Motor neuron (in vitro differentiated cells): Measurements from ENCODE around the gene TNIK. TPM values are rescaled to one million over a fixed set of nuclear protein-coding genes. Genes with fewer than 3 reads are reported as not detected.

ENCODE experiments used
- ATAC-seq, 8 experiments: fragments of 200-7000 bp; cut with Tn5 transposase; replicated peaks in 6 of 8; 2 replicates each; pipeline ENCODE4 v1.8.0; 2021; ENCODE audit warnings: mild to moderate bottlenecking in 8 of 8, moderate library complexity in 8 of 8
- H3K27ac ChIP-seq, 2 donors: fragments of 250-450 bp; sonication (Bioruptor Pico); 2 replicates each; pipeline ENCODE4 v1.9.0; 2021; ENCODE audit warnings: antibody characterized with exemption in 2 of 2, mild to moderate bottlenecking in 2 of 2, moderate library complexity in 1 of 2
- H3K4me1 ChIP-seq, 2 donors: fragments of 250-450 bp; sonication (Bioruptor Pico); replicated peaks in 1 of 2; 2 replicates each; pipeline ENCODE4 v1.6.1; 2021; ENCODE audit warnings: antibody characterized with exemption in 2 of 2, mild to moderate bottlenecking in 2 of 2, moderate library complexity in 1 of 2
- H3K4me3 ChIP-seq, 5 donors: fragments of 250-450 bp; sonication (Bioruptor Pico); 2 replicates each; pipeline ENCODE4 v1.9.0; 2021; ENCODE audit warnings: antibody characterized with exemption in 5 of 5, mild to moderate bottlenecking in 5 of 5, moderate library complexity in 4 of 5
- WGBS, 10 experiments: fragments of 450-650 bp; shearing (Covaris generic); methylation state at CpG; one replicate each; pipeline ENCODE4 v1.0.0; 2022; 5-methylcytosine and 5-hydroxymethylcytosine counted together
- in situ Hi-C, 9 experiments: fragments of 400-800 bp; cut with MboI; loops; one replicate each; pipeline ENCODE4 v1.15.0; 2021; ENCODE audit warnings: low sequenced_read_pairs in 9 of 9, low pct_unique_long_range_greater_than_20kb in 2 of 9; ENCODE audit not compliant: unreplicated experiment in 9 of 9
- total RNA-seq, 8 experiments: library from RNA; unstranded; fragments of 300-600 nt; gene quantifications; 2 replicates each; pipeline versions ENCODE4 v1.2.3 to v1.2.4, GENCODE V29; 2022

Gene TNIK
- total RNA-seq, 8 experiments from 2014 or later, result 0.87 to 76.5 (median 23.3) TPM

DNA sequence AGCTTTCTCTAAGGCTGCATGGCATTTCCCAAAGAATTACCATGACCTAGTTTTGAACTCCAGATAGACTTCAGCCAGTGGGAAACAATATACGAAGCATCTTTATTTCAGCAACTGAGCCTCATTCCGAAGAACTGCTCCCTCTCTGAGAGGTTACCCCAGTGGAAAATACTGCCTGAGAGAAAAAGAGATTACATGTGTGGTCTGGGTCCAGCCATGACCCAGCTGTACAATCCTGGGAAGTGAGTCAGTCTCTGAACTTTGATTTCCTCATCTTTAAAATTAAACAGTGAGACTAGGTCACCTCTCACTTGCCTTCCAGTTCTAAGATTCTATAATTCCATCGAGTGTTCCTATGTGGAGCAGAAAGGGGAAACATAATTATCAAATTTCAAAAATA, 42.4 kb downstream of the TNIK start:
- peaks cover 3 to 11% of the 10 kb centered on the region in 2 donors for H3K4me1 ChIP-seq
- H3K4me3 ChIP-seq, result no peak overlapping the region
- no peak overlapping the region for H3K27ac ChIP-seq
- in situ Hi-C loops, result no loop called here
- WGBS, 10 experiments, result 20 to 100% (median 70%) methylated on average over 1 to 3 of the region's 3 CpGs; no CpG with 5 or more reads in 3 of the 10 experiments
- ATAC-seq, result peak in 1 of 8 experiments; percentile 38

DNA sequence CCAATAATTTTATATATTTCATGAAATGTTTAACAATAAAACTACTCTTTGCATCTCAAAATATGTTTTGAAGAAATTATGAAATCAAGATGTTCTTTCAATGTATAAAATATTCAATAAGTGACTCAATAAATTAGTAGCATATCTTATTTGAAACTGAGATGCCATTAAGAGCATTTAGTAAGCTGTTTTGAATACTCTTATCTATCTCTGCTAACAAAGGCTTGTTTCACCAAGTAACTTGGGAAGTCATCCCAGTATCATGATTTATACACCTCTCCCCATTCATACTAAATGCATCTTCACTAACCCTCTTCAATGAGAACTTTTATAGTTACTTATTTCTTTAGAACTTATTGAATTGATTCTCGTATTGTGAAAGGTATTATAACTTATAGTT, 43.1 kb downstream of the TNIK start:
- in situ Hi-C loops, result no loop called here
- no peak overlapping the region for H3K4me3 ChIP-seq
- ATAC-seq, result no peak
- H3K27ac ChIP-seq, result no peak overlapping the region
- H3K4me1 ChIP-seq, result peaks cover 3 to 11% of the 10 kb centered on the region in 2 donors
- 18 to 100% (median 75%) methylated on average over 1 of the region's 1 CpG; no CpG with 5 or more reads in 1 of the 10 experiments for WGBS, 10 experiments

- Histone ChIP-seq H3K4me1 (peaks cover 3 to 11% of the 10 kb centered on the region in 2 donors), H3K4me3 (no peak overlapping the region), H3K27ac (no peak overlapping the region)
- in situ Hi-C loops, result no loop called here
- ATAC-seq, result no peak
- 49 to 100% (median 89%) methylated on average over 1 to 2 of the region's 2 CpGs; no CpG with 5 or more reads in 2 of the 10 experiments for WGBS, 10 experiments
These were observed 43.5 kb downstream of the TNIK start for GRCh38 chr3:171416666-171417065.

DNA sequence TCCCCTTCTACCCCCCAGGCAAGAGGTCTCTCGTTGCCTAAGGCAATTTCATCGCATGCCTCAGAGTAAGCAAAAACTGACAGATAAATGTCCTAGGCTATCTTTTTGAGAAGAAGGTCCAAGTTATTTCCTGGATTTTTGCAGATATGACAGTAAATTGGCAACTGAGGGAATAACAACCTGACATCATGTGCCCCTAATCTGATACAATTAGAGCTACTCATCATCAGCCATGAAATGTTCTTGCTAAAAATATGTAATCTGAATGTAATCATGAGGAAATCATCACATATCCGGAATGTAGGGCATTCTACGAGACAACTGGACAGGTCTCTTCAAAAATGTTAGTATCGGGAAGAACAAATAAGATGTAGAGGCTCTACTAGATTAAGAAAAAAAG, 44.1 kb downstream of the TNIK start:
- Histone ChIP-seq H3K27ac (no peak overlapping the region), H3K4me3 (no peak overlapping the region), H3K4me1 (peaks cover 3 to 8% of the 10 kb centered on the region in 2 donors)
- WGBS, 10 experiments, result 65 to 100% (median 94%) methylated on average over 1 to 5 of the region's 5 CpGs; no CpG with 5 or more reads in 1 of the 10 experiments
- in situ Hi-C loops, result no loop called here
- no peak for ATAC-seq

DNA sequence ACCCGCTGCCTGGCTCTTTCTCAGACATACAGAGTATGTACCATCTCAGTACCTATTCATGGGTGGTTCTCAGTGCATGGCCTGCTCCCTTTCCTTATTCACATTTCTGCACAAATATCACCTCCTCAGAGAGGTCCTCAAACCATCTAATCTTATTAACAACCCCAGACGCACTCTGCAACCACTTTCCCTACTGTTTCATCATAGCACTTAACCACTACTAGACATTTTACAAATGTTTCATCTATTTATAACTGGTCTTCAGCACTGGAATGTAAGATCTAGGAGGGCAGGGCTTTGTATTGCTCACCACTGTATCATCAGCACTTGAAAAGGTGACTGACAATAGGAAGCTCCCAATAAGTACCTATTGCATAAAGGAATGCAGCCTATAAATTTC, 45.1 kb downstream of the TNIK start:
- 50 to 100% (median 100%) methylated on average over 1 to 2 of the region's 2 CpGs; no CpG with 5 or more reads in 1 of the 10 experiments for WGBS, 10 experiments
- no peak overlapping the region for H3K4me3 ChIP-seq
- peaks cover 0 to 4% of the 10 kb centered on the region in 2 donors for H3K4me1 ChIP-seq
- H3K27ac ChIP-seq, result no peak overlapping the region
- no peak for ATAC-seq
- in situ Hi-C loops, result no loop called here

DNA sequence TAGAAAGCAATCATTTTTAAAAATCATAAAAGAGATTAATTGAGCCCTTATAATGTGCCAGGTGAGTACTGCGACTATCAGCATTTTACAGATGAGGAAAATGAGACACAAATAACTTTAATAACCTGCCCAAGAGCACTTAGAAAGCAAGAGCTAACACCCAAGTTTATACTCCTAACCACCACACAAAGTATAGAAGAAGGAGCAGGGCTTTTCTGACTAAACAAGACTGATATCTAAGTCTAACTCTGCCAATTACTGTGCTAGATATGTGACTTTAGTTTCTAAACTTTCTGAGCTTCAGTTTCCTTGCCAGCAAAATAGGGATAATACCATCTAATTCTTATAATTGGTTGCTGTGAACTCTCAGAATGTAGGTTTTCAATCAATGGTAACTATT, 47.7 kb downstream of the TNIK start:
- peaks cover 0 to under 1% of the 10 kb centered on the region in 2 donors for H3K4me1 ChIP-seq
- peak in 1 of 8 experiments; percentile 55 for ATAC-seq
- WGBS, 10 experiments, result 56 to 100% (median 100%) methylated on average over 1 of the region's 1 CpG; no CpG with 5 or more reads in 3 of the 10 experiments
- in situ Hi-C loops, result no loop called here
- no peak overlapping the region for H3K4me3 ChIP-seq
- no peak overlapping the region for H3K27ac ChIP-seq

DNA sequence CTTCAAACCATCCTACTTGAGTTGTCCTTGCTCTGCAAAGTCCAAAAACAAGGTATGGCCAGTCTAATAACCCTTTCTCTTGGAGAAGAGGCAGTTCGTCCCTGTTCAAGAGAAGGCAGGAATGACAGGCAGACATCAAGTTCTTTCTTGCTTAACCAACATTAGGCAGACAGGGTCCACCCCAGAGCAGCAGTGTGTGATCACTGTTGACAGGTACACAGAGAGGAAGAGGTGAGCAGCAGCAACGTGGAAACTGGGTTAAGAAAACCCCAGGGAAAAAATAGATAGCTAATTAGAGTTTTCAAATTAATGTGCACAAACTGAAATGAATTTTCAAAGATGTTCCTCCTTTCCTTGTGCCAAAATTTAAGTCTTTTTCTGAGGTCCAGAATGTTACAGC, 48.2 kb downstream of the TNIK start:
- ATAC-seq, result peak in 1 of 8 experiments; percentile 17
- no peak overlapping the region for H3K27ac ChIP-seq
- no peak overlapping the region for H3K4me3 ChIP-seq
- WGBS, 10 experiments, result 50 to 100% (median 84%) methylated on average over 1 to 2 of the region's 2 CpGs; no CpG with 5 or more reads in 4 of the 10 experiments
- H3K4me1 ChIP-seq, result no peaks in the 10 kb centered on the region
- in situ Hi-C loops, result no loop called here

DNA sequence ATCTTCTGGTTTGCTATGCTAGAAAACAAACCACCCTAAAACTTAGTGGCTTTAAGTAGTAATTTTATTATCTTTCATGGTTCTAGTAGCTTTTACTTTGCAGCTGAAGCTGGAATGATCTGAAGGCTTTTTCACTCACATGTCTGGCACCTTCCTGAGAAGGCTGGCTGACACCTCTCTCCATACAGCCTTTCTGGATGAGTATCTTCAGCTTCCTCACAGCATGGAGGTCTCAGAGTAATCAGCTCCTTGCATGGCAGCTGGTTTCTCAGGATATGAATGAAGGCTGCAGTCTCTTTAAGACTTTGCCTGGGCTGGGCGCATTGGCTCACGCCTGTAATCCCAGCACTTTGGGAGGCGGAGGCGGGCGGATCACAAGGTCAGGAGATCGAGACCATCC, 50.0 kb downstream of the TNIK start:
- WGBS, 10 experiments, result 92 to 95% methylated on average over 2 to 4 of the region's 6 CpGs; no CpG with 5 or more reads in 8 of the 10 experiments
- no peak overlapping the region for H3K27ac ChIP-seq
- in situ Hi-C loops, result no loop called here

GRCh38 chr3:171407759-171408158, 52.4 kb downstream of the TNIK start:
- no peak overlapping the region for H3K27ac ChIP-seq
- peak in 3 of 8 experiments; percentile 12 to 74 (median 32) for ATAC-seq
- no peak overlapping the region for H3K4me3 ChIP-seq
- H3K4me1 ChIP-seq, result no peaks in the 10 kb centered on the region
- 13 to 100% (median 85%) methylated on average over 1 to 3 of the region's 3 CpGs; no CpG with 5 or more reads in 2 of the 10 experiments for whole genome bisulfite sequencing, 10 experiments
- in situ Hi-C loops, result no loop called here

More for the DNA sequence above, 50.0 kb downstream of the TNIK start:
- H3K4me1 ChIP-seq, result no peaks in the 10 kb centered on the region
- ATAC-seq, result no peak
- H3K4me3 ChIP-seq, result no peak overlapping the region

DNA sequence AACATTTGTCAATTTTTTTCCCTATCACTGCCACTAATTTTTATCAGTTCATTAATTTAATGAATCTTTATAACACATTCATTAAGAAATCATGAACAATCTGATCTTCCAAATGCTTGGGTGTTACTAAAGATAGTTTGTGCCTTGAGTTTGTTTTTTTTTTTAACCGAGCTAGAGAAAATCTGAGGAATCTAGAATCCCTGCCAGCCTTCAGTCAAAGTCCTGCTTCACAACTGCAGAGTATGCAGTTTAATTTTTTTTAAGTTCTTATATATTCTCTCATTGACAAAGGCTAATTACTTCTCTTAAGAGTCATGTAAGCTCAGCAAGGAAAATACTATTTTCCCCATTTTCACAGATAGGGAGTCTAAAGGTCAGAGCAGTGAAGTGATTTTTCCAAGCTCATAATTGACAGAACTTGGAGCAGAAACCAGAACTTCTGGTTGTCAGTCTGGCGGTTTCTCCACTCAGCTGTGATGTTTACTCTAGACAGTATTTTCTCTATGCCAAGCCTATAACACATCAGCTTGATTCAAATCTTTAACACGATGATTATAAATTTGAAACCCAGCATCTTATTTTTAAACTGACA, 55.7 kb downstream of the TNIK start:
- Histone ChIP-seq H3K4me1 (peaks cover 2 to 10% of the 10 kb centered on the region in 2 donors), H3K4me3 (no peak overlapping the region), H3K27ac (no peak overlapping the region)
- no peak for ATAC-seq
- WGBS, 10 experiments, result 56 to 100% (median 70%) methylated on average over 1 to 3 of the region's 3 CpGs; no CpG with 5 or more reads in 1 of the 10 experiments
- in situ Hi-C loops, result no loop called here

DNA sequence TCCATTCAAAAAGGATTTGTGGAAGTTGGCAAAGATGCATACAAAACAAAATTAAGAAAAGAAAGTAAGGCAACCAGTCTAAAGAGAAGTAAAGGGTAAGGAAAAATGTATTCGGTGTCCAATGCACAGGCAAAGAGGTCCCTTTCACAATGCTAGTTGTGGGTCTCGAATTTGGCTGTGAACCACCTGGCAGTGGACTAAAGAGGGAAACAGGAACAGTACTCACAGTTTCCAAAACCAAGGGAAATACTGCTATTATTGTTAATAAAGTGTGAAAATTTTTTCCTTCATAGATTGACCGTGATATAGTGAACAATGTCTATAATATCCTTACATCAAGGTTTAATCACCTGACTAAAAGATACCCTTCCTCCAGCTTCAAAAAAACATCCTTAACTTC, 57.9 kb downstream of the TNIK start:
- H3K27ac ChIP-seq, result no peak overlapping the region
- no peak for ATAC-seq
- WGBS, 10 experiments, result 33 to 100% (median 94%) methylated on average over 2 to 3 of the region's 3 CpGs; no CpG with 5 or more reads in 1 of the 10 experiments
- no peak overlapping the region for H3K4me3 ChIP-seq
- H3K4me1 ChIP-seq, result peaks cover 2 to 12% of the 10 kb centered on the region in 2 donors
- in situ Hi-C loops, result no loop called here

DNA sequence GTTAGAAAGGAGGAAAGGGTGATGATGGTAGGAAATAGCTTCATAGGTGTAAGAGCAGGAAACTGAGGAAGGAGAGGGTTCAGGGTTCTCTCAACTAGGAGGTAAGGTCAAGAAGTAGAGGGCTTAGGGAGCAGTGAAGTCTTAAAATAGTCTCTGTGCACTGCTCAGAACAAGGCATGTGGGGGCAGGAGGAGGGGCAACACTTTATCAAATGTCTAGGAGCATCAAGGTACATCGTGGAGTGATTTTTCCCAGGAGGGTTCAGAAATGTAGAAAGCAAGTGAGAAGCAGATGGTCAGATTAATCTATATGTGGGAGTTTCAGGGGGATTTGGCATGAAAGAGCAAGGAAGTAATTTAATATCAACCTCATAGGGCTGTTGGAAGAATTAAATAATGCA, 58.8 kb downstream of the TNIK start:
- no peak overlapping the region for H3K27ac ChIP-seq
- 0 to 80% (median 24%) methylated on average over 1 of the region's 1 CpG; no CpG with 5 or more reads in 2 of the 10 experiments for WGBS, 10 experiments
- in situ Hi-C loops, result no loop called here
- H3K4me1 ChIP-seq, result peaks cover 11 to 20% of the 10 kb centered on the region in 2 donors
- no peak overlapping the region for H3K4me3 ChIP-seq
- ATAC-seq, result peak in 3 of 8 experiments; percentile 18 to 53 (median 32)

GRCh38 chr3:171399842-171400241, 60.4 kb downstream of the TNIK start:
- no peak for ATAC-seq
- in situ Hi-C loops, result no loop called here
- Histone ChIP-seq H3K4me3 (no peak overlapping the region), H3K4me1 (peaks cover 11 to 20% of the 10 kb centered on the region in 2 donors), H3K27ac (no peak overlapping the region)
- WGBS, 10 experiments, result 31 to 71% (median 57%) methylated on average over 1 to 2 of the region's 2 CpGs; no CpG with 5 or more reads in 5 of the 10 experiments

GRCh38 chr3:171398343-171398742, 61.9 kb downstream of the TNIK start:
- Histone ChIP-seq H3K4me1 (peaks cover 13 to 22% of the 10 kb centered on the region in 2 donors), H3K27ac (no peak overlapping the region), H3K4me3 (no peak overlapping the region)
- ATAC-seq, result no peak
- in situ Hi-C loops, result no loop called here
- WGBS, 10 experiments, result 92 to 100% (median 100%) methylated on average over 1 to 2 of the region's 2 CpGs; no CpG with 5 or more reads in 5 of the 10 experiments
